ENCODE results near the gene TSEN54.

The TSEN54 gene

GRCh38 chr17:75488693-75489510, 27.4 kb upstream of the TSEN54 start:
- no peak for DNase-seq (ENCODE audit: low spot score)

- DNase-seq (ENCODE audit: low spot score): no peak
These were observed 26.8 kb upstream of the TSEN54 start for GRCh38 chr17:75489511-75489955.

- no peak for DNase-seq (ENCODE audit: low spot score)
These were observed 26.1 kb upstream of the TSEN54 start for GRCh38 chr17:75490173-75490743.

- no peak for DNase-seq (ENCODE audit: low spot score)
These were observed 25.2 kb upstream of the TSEN54 start for GRCh38 chr17:75490953-75491649.

GRCh38 chr17:75491680-75492079, 24.6 kb upstream of the TSEN54 start:
- no peak for DNase-seq (ENCODE audit: low spot score)

- no peak for DNase-seq (ENCODE audit: low spot score)
These were observed 23.7 kb upstream of the TSEN54 start for GRCh38 chr17:75492555-75493168.

GRCh38 chr17:75493476-75494129, 22.7 kb upstream of the TSEN54 start:
- DNase-seq (ENCODE audit: low spot score): no peak

GRCh38 chr17:75494326-75494877, 21.9 kb upstream of the TSEN54 start:
- DNase-seq (ENCODE audit: low spot score): no peak

GRCh38 chr17:75496005-75496404, 20.3 kb upstream of the TSEN54 start:
- no peak for DNase-seq (ENCODE audit: low spot score)

GRCh38 chr17:75498039-75498725, 18.1 kb upstream of the TSEN54 start:
- no peak for DNase-seq (ENCODE audit: low spot score)

GRCh38 chr17:75498726-75499213, 17.6 kb upstream of the TSEN54 start:
- no peak for DNase-seq (ENCODE audit: low spot score)

GRCh38 chr17:75499313-75500022, 16.9 kb upstream of the TSEN54 start:
- no peak for DNase-seq (ENCODE audit: low spot score)

- DNase-seq (ENCODE audit: low spot score): no peak
These were observed 15.7 kb upstream of the TSEN54 start for GRCh38 chr17:75500419-75501216.

- DNase-seq (ENCODE audit: low spot score): no peak
These were observed 14.8 kb upstream of the TSEN54 start for GRCh38 chr17:75501378-75502071.

- DNase-seq (ENCODE audit: low spot score): no peak
These were observed 14.1 kb upstream of the TSEN54 start for GRCh38 chr17:75502072-75502720.

GRCh38 chr17:75502721-75503329, 13.5 kb upstream of the TSEN54 start:
- no peak for DNase-seq (ENCODE audit: low spot score)

GRCh38 chr17:75503337-75503950, 12.9 kb upstream of the TSEN54 start:
- no peak for DNase-seq (ENCODE audit: low spot score)
